HUES48 (cell line): ENCODE data around the gene TNK2.
"Not testable (repeated sequence)": the region's sequence is repeated elsewhere in the genome, so short reads cannot be mapped to it uniquely, and the experiment has no call there.

Experiments used
- H3K27ac ChIP-seq: one replicate; pipeline ENCODE4 v1.7.0; 2013; ENCODE audit warnings: low read depth, low read length, inconsistent platforms
- H3K27me3 ChIP-seq: 2 replicates; pipeline ENCODE4 v1.6.1; 2013; ENCODE audit warnings: mild to moderate bottlenecking, low read length; ENCODE audit not compliant: control insufficient read depth, insufficient read depth
- H3K36me3 ChIP-seq: 2 replicates; pipeline ENCODE4 v1.6.1; 2013; ENCODE audit warnings: low read length; ENCODE audit not compliant: control insufficient read depth, insufficient read depth
- H3K4me1 ChIP-seq: 2 replicates; pipeline ENCODE4 v1.6.1; 2013; ENCODE audit warnings: mild to moderate bottlenecking, low read length; ENCODE audit not compliant: control insufficient read depth, insufficient read depth
- H3K4me3 ChIP-seq: 2 replicates; pipeline ENCODE4 v1.5.1; 2013; ENCODE audit warnings: mild to moderate bottlenecking, low read depth, low read length
- H3K9ac ChIP-seq: 2 replicates; pipeline ENCODE4 v1.6.1; 2013; ENCODE audit warnings: mild to moderate bottlenecking, low read depth, low read length, moderate library complexity
- H3K9me3 ChIP-seq: 2 replicates; pipeline ENCODE4 v1.6.1; 2013; ENCODE audit warnings: low read length; ENCODE audit not compliant: control insufficient read depth, insufficient read depth

The TNK2 gene

GRCh38 chr3:195838714-195839113, 69.6 kb downstream of the TNK2 start:
- Histone ChIP-seq H3K4me3 (no peak overlapping the region), H3K36me3 (no peaks in the 10 kb centered on the region), H3K9me3 (no peaks in the 10 kb centered on the region), H3K27me3 (no peaks in the 10 kb centered on the region), H3K9ac (no peak overlapping the region), H3K4me1 (peaks cover 12% of the 10 kb centered on the region; the same call in 1 of the 2 replicates), H3K27ac (no peak overlapping the region)

GRCh38 chr3:195836476-195837135, 71.7 kb downstream of the TNK2 start:
- Histone ChIP-seq H3K27me3 (no peaks in the 10 kb centered on the region), H3K9me3 (no peaks in the 10 kb centered on the region), H3K9ac (no peak overlapping the region), H3K36me3 (no peaks in the 10 kb centered on the region), H3K27ac (no peak overlapping the region), H3K4me3 (no peak overlapping the region), H3K4me1 (peaks cover 12% of the 10 kb centered on the region; the same call in 1 of the 2 replicates)

DNA sequence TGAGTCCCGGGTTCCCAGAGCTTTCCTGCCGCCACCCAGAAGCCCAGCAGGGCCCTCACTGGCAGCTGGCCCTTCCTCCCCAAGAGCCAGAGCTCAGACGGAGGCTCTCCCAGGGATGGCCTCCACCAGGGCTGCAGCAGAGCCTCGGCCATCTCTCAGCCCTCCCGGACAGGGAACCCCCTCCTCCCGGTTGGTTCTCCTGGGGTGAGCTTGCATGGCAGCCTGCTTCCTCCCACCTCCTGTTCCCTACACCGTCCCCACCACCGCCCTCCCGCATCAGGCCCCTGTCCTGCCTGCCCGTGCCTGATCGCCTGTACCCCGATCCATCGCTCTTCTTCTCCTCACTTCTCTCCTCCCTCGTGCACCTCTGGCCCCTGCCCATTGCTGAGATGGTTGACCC, 72.6 kb downstream of the TNK2 start:
- H3K9me3 ChIP-seq, result no peaks in the 10 kb centered on the region
- no peak overlapping the region for H3K4me3 ChIP-seq
- no peak overlapping the region for H3K27ac ChIP-seq
- no peak overlapping the region for H3K9ac ChIP-seq
- H3K4me1 ChIP-seq, result peaks cover 12% of the 10 kb centered on the region; the same call in 1 of the 2 replicates
- H3K36me3 ChIP-seq, result no peaks in the 10 kb centered on the region
- no peaks in the 10 kb centered on the region for H3K27me3 ChIP-seq

DNA sequence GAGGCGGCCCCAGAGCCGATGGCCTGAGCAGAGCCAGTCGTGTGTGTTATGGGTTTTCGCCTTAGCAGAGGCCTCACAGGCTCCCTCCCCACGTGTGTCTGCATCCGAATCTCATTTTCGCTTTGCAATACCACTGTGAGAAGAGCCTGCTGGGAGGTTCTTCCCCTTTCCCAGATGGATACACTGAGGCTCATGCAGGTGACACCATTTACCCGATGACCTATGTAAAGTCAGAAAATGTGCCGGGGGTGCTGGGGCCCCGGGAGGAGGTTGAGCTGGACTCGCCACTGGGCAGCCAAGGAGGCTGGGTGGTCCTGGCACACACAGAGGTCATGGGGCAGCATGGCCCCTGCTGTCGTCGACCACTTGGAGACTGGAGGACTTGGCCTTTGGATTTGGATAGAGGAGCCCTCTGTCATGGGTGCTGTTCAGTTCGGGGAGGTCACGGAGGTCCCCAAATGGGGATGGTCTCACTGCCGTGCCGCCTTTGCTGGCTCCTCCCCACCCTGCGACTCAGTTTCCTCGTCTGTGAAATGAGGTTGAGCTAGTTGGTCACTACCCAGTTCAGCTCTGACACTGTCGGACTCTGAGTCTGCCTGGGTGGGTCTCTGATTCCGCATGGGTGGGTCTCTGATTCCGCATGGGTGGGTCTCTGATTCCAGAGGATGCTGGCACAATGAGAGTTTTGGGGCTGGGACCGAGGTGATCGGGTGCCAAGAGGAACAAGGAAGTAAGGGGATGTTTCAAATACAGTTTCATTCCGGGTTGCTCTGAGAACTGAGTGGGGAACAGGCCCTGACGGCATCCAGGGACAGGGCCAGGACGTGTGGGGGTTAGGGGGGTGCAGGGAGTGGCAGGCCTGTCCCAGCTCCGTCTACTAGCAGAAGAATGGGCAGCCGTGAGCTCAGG, 73.4 kb downstream of the TNK2 start:
- H3K9me3 ChIP-seq, result no peaks in the 10 kb centered on the region
- H3K4me3 ChIP-seq, result no peak overlapping the region
- no peaks in the 10 kb centered on the region for H3K36me3 ChIP-seq
- peaks cover 12% of the 10 kb centered on the region; the same call in 1 of the 2 replicates for H3K4me1 ChIP-seq
- H3K27ac ChIP-seq, result no peak overlapping the region
- no peaks in the 10 kb centered on the region for H3K27me3 ChIP-seq
- H3K9ac ChIP-seq, result no peak overlapping the region

DNA sequence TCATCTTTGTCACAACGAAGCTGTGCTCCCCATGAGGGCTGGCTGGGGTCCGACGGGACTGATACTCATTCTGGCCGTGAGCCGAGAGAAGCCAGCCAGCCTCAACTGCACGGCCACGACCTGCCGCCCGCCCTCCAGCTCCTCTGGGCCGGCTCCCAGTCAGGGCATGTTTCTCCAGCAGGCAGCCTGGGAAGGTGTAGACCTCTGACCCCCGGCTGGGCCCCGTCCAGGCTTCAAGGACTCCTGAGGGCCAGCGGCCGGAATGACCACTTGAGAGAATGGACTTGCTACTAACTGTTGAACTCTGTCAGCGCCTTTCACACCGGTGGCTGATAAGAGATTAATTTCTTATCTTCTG, 78.5 kb downstream of the TNK2 start:
- Histone ChIP-seq H3K27ac (no peak overlapping the region), H3K9ac (no peak overlapping the region), H3K36me3 (no peaks in the 10 kb centered on the region), H3K9me3 (no peaks in the 10 kb centered on the region), H3K4me1 (no peaks in the 10 kb centered on the region), H3K27me3 (no peaks in the 10 kb centered on the region), H3K4me3 (no peak overlapping the region)

- no peak overlapping the region for H3K27ac ChIP-seq
Measured at GRCh38 chr3:195828762-195829161, 79.6 kb downstream of the TNK2 start.

GRCh38 chr3:195825857-195826804, 82.2 kb downstream of the TNK2 start:
- no peaks in the 10 kb centered on the region for H3K9me3 ChIP-seq
- no peaks in the 10 kb centered on the region for H3K27me3 ChIP-seq
- no peaks in the 10 kb centered on the region for H3K36me3 ChIP-seq
- no peak overlapping the region for H3K4me3 ChIP-seq
- H3K4me1 ChIP-seq, result no peaks in the 10 kb centered on the region
- no peak overlapping the region for H3K9ac ChIP-seq
- no peak overlapping the region for H3K27ac ChIP-seq

More at GRCh38 chr3:195828762-195829161, 79.6 kb downstream of the TNK2 start:
- Histone ChIP-seq H3K4me1 (no peaks in the 10 kb centered on the region), H3K9me3 (no peaks in the 10 kb centered on the region), H3K27me3 (no peaks in the 10 kb centered on the region), H3K36me3 (no peaks in the 10 kb centered on the region), H3K4me3 (no peak overlapping the region), H3K9ac (no peak overlapping the region)

DNA sequence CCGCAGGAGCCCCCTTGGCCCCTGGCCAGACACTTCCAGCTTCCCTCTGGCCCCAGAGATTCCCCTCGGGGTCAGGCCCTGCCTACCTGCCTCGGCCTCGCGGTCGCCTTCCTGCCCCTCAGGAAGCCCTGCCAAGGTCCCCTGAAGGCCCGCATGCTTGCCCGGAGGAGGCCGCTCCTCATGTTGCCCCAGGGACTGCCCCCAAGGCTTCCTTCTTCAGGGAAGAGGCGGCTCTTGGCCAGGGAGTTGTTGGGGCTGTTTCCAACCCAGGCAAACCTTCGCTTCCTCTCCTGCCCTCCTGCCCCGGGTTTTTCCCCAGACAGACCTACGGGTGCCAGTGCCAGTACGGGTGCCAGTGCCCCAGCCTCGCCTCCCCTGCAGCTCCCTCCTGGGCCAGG, 83.2 kb downstream of the TNK2 start:
- H3K27ac ChIP-seq, result no peak overlapping the region
- H3K4me3 ChIP-seq, result no peak overlapping the region
- H3K27me3 ChIP-seq, result no peaks in the 10 kb centered on the region
- H3K36me3 ChIP-seq, result no peaks in the 10 kb centered on the region
- no peak overlapping the region for H3K9ac ChIP-seq
- H3K4me1 ChIP-seq, result no peaks in the 10 kb centered on the region
- H3K9me3 ChIP-seq, result no peaks in the 10 kb centered on the region

GRCh38 chr3:195824425-195825190, 83.7 kb downstream of the TNK2 start:
- H3K9ac ChIP-seq, H3K4me1 ChIP-seq, H3K36me3 ChIP-seq: not testable (repeated sequence)

GRCh38 chr3:195823999-195824398, 84.4 kb downstream of the TNK2 start:
- Histone ChIP-seq H3K4me1 (no peaks in the 10 kb centered on the region), H3K4me3 (no peak overlapping the region), H3K27ac (no peak overlapping the region), H3K9ac (no peak overlapping the region), H3K27me3 (no peaks in the 10 kb centered on the region), H3K9me3 (no peaks in the 10 kb centered on the region), H3K36me3 (no peaks in the 10 kb centered on the region)

More at GRCh38 chr3:195824425-195825190, 83.7 kb downstream of the TNK2 start:
- H3K27ac ChIP-seq, H3K9me3 ChIP-seq, H3K4me3 ChIP-seq, H3K27me3 ChIP-seq: not testable (repeated sequence)
